ENCODE data around the gene PEX16. TPM values are rescaled to one million over a fixed set of nuclear protein-coding genes. Genes with fewer than 3 reads are reported as not detected.

The PEX16 gene
- total RNA-seq, 1 experiment from 2014 or later = 35.8 TPM

- ChIA-PET POLR2A (ENCODE audit: unreplicated experiment) (no interaction called here), CTCF (interaction anchor here (0.5 kb wide), 1 partner anchor 1639 kb away, joined by 3 read pairs; no protein-coding TSS in a partner anchor)
- no peaks in the 10 kb centered on the region for H3K36me3 ChIP-seq (ENCODE audit: low read depth)
- H3K27ac ChIP-seq = no peak overlapping the region
- H3K9me2 ChIP-seq (ENCODE audit: insufficient read depth) = no peaks in the 10 kb centered on the region
- BruUV-seq (replicated peaks) = no TSS peak
- H3K4me2 ChIP-seq = no peak overlapping the region
- intact Hi-C loops (cut with micrococcal nuclease; ENCODE audit: unreplicated experiment) = no loop called here
- TF ChIP-seq EZH2 (IDR thresholded peaks at IDR 0.05; ENCODE audit: low read depth) = no peak
- TF ChIP-seq CTCF (conservative IDR thresholded peaks at IDR 0.05) = no peak
- H3K79me2 ChIP-seq (ENCODE audit: low read depth) = no peaks in the 10 kb centered on the region
- no peak for DNase-seq
- H3K4me3 ChIP-seq = no peak overlapping the region
- no peaks in the 10 kb centered on the region for H4K20me1 ChIP-seq (ENCODE audit: insufficient read depth)
- no peaks in the 10 kb centered on the region for H3K4me1 ChIP-seq (replicated peaks; ENCODE audit: insufficient read depth)
- H2AFZ ChIP-seq = no peak overlapping the region
- peaks cover 14% of the 10 kb centered on the region for H3K27me3 ChIP-seq (ENCODE audit: insufficient read depth, low read depth)
- no peaks in the 10 kb centered on the region for H3K9me3 ChIP-seq (ENCODE audit: insufficient read depth, low read depth)
- H3F3A ChIP-seq (ENCODE audit: insufficient read depth, low read depth) = no peaks in the 10 kb centered on the region
Observed at GRCh38 chr11:45892856-45893255, 24.8 kb downstream of the PEX16 start.

DNA sequence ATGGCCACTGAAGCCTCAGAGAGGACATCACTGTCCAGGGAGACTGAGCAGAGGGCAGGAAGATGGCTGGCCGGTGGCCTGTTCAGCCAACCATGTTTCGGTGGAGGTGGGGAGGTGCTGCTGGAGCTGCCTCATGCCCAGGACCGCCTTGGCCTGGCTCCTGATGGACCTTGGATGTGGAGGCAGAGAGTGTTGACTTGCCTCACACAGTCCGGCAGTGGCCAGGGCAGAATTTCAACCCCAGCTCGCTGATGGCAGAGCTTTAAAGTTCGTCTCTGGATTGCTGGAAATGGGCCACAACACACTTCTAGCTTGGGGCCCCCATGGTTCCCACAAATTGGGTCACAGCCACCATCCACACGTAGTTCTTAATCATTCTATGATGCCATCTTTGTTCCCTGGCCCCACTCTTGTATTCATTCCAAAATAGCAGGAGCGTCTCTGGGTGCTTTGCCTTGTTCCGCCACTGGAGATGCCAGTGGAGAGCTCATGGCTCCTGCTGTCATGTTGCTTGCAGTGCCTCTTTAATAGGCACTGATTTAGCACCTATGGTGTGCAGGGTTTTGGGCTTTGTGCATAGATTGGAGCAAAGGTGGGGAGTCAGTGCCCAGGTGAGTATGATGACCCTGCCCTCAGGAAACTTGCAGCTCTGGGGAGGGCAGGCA, 26.7 kb downstream of the PEX16 start:
- Histone ChIP-seq H3K4me2 (no peak overlapping the region), H3K36me3 (ENCODE audit: low read depth) (no peaks in the 10 kb centered on the region), H3F3A (ENCODE audit: insufficient read depth, low read depth) (no peaks in the 10 kb centered on the region), H3K27me3 (ENCODE audit: insufficient read depth, low read depth) (peaks cover 14% of the 10 kb centered on the region), H3K79me2 (ENCODE audit: low read depth) (no peaks in the 10 kb centered on the region), H4K20me1 (ENCODE audit: insufficient read depth) (peaks cover 4% of the 10 kb centered on the region; the same call in 1 of the 2 replicates), H3K4me3 (no peak overlapping the region), H3K9me2 (ENCODE audit: insufficient read depth) (no peaks in the 10 kb centered on the region), H3K9me3 (ENCODE audit: insufficient read depth, low read depth) (no peaks in the 10 kb centered on the region), H2AFZ (no peak overlapping the region), H3K4me1 (replicated peaks; ENCODE audit: insufficient read depth) (no peaks in the 10 kb centered on the region), H3K27ac (no peak overlapping the region)
- DNase-seq = no peak
- ChIA-PET CTCF (no interaction called here), POLR2A (ENCODE audit: unreplicated experiment) (no interaction called here)
- BruUV-seq (replicated peaks) = no TSS peak
- TF ChIP-seq CTCF (conservative IDR thresholded peaks at IDR 0.05) (no peak), EZH2 (IDR thresholded peaks at IDR 0.05; ENCODE audit: low read depth) (no peak)
- intact Hi-C loops (cut with micrococcal nuclease; ENCODE audit: unreplicated experiment) = no loop called here

GRCh38 chr11:45889966-45890365, 27.7 kb downstream of the PEX16 start:
- CTCF ChIA-PET = no interaction called here
- BruUV-seq (replicated peaks) = no TSS peak
- no peak overlapping the region for H2AFZ ChIP-seq

More at GRCh38 chr11:45889966-45890365, 27.7 kb downstream of the PEX16 start:
- H3K79me2 ChIP-seq (ENCODE audit: low read depth) = no peaks in the 10 kb centered on the region
- H3F3A ChIP-seq (ENCODE audit: insufficient read depth, low read depth) = no peaks in the 10 kb centered on the region
- no peaks in the 10 kb centered on the region for H3K36me3 ChIP-seq (ENCODE audit: low read depth)
- intact Hi-C loops (cut with micrococcal nuclease; ENCODE audit: unreplicated experiment) = no loop called here
- peaks cover 7% of the 10 kb centered on the region; the same call in 1 of the 2 replicates for H4K20me1 ChIP-seq (ENCODE audit: insufficient read depth)
- POLR2A ChIA-PET (ENCODE audit: unreplicated experiment) = no interaction called here
- H3K27ac ChIP-seq = no peak overlapping the region
- no peaks in the 10 kb centered on the region for H3K9me2 ChIP-seq (ENCODE audit: insufficient read depth)
- H3K4me3 ChIP-seq = no peak overlapping the region
- peaks cover 14% of the 10 kb centered on the region for H3K27me3 ChIP-seq (ENCODE audit: insufficient read depth, low read depth)
- DNase-seq = no peak
- TF ChIP-seq CTCF (conservative IDR thresholded peaks at IDR 0.05) (no peak), EZH2 (IDR thresholded peaks at IDR 0.05; ENCODE audit: low read depth) (no peak)
- H3K9me3 ChIP-seq (ENCODE audit: insufficient read depth, low read depth) = no peaks in the 10 kb centered on the region
- no peaks in the 10 kb centered on the region for H3K4me1 ChIP-seq (replicated peaks; ENCODE audit: insufficient read depth)
- H3K4me2 ChIP-seq = no peak overlapping the region

Data from PC-9 (cell line).